ENCODE data around the gene ADIPOQ. TPM values are rescaled to one million over a fixed set of nuclear protein-coding genes. Genes with fewer than 3 reads are reported as not detected.
A peak's percentile ranks its signal among the peaks of the same experiment; 100 is the strongest.
"Not testable (repeated sequence)": the region's sequence is repeated elsewhere in the genome, so short reads cannot be mapped to it uniquely, and the experiment has no call there.

ADIPOQ gene
- total and polyA plus RNA-seq, 2 of the 13 experiments (the other 11 are each of a cell fraction or from before 2014, with no cell fraction given), result not detected

DNA sequence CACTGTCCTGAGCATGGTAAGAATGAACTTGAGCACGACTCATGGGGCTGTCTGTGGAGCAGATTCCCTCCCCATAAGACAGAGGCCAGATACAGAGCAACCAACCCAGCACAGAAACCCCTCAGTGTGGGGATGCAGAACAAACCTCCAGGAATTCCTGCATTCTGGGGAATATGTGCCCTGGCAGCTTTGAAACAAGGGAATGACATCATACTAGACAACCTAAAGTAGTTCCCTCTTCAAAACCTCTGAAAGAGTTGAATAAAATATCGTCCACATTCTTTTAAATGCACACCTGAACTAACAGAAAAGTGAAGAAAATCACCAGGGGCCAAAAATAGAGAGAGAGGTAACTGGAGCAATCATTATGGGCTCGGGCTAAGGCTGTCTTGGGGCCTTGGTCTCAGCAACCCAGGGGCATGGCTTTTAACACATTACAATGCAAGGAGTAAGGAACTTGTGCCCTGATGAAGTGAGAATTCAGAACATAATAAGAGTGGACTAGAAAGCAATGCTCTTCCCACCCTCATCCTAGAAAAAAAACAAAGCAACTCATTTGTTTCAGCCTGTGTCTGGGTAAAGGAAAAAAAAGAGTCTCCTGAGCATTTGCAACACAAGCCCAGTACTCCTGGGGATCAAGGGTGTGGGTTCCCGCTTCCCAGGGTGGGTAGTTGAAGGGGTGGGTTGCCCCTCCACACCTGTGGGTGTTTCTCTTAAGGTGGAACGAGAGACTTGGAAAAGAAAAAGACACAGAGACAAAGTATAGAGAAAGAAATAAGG lies 43.9 kb downstream of the ADIPOQ start:
- no peak for FAIRE-seq
- TF ChIP-seq ATF7 (IDR thresholded peaks at IDR 0.05) (peak; percentile 63; the same call in 1 of the 2 replicates), ATF7 (CRISPR knock-in tag; IDR thresholded peaks at IDR 0.05) (no peak)
- TF ChIP-seq, protein P1, sequence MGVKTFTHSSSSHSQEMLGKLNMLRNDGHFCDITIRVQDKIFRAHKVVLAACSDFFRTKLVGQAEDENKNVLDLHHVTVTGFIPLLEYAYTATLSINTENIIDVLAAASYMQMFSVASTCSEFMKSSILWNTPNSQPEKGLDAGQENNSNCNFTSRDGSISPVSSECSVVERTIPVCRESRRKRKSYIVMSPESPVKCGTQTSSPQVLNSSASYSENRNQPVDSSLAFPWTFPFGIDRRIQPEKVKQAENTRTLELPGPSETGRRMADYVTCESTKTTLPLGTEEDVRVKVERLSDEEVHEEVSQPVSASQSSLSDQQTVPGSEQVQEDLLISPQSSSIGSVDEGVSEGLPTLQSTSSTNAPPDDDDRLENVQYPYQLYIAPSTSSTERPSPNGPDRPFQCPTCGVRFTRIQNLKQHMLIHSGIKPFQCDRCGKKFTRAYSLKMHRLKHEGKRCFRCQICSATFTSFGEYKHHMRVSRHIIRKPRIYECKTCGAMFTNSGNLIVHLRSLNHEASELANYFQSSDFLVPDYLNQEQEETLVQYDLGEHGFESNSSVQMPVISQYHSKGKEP (CRISPR knock-in tag; IDR thresholded peaks at IDR 0.05), result no peak
- no peak overlapping the region for H3K4me2 ChIP-seq (ENCODE audit: low read depth, low read length)
- no peak overlapping the region for H3K4me3 ChIP-seq (replicated peaks in 1 of 3; ENCODE audit: insufficient read depth in 1 of 3, low read depth in 2 of 3, low read length in 3 of 3)
- intact Hi-C loops (cut with micrococcal nuclease; ENCODE audit: unreplicated experiment) (no loop called here), in situ Hi-C loops (cut with HindIII; ENCODE audit: extremely low pct_ligation_motif_present, low pct_unique_long_range_greater_than_20kb) (no loop called here)
- no peak overlapping the region for H2AFZ ChIP-seq (ENCODE audit: low read length)
- no peaks in the 10 kb centered on the region for H3K79me2 ChIP-seq (ENCODE audit: insufficient read depth, low read length)
- CTCF ChIA-PET (ENCODE audit: low intra/inter-chr PET ratio, low total read pairs), result no interaction called here
- no peaks in the 10 kb centered on the region for H3K9me3 ChIP-seq (ENCODE audit: low read length)
- no peak for DNase-seq (ENCODE audit: low spot score)
- no peak for ATAC-seq
- no peaks in the 10 kb centered on the region for H3K36me3 ChIP-seq (replicated peaks in 1 of 2; ENCODE audit: control insufficient read depth in 1 of 2, insufficient read depth in 2 of 2, low read length in 2 of 2)
- WGBS (ENCODE audit: low lambda C conversion rate), result 22% methylated on average over 5 of the region's 5 CpGs
- no peak overlapping the region for H3K27ac ChIP-seq (ENCODE audit: extremely low read length, insufficient read depth, low read length)
- peaks cover 2 to 8% of the 10 kb centered on the region in 2 experiments; a peak in 1 of 5 replicates for H3K27me3 ChIP-seq (ENCODE audit: control insufficient read depth in 1 of 2, insufficient read depth in 2 of 2, low read length in 2 of 2)
- POLR2A ChIA-PET, result no interaction called here
- H3K9ac ChIP-seq (ENCODE audit: insufficient read depth, low read depth, low read length), result no peak overlapping the region
- no TSS peak for BruUV-seq (replicated peaks)
- H4K20me1 ChIP-seq (ENCODE audit: insufficient read depth, low read length), result no peaks in the 10 kb centered on the region
- H3K4me1 ChIP-seq (ENCODE audit: insufficient read depth, low read length), result peaks cover 16% of the 10 kb centered on the region; the same call in 1 of the 2 replicates

- DNase-seq (ENCODE audit: low spot score); intact Hi-C loops (cut with micrococcal nuclease; ENCODE audit: unreplicated experiment); H3K4me2 ChIP-seq (ENCODE audit: low read depth, low read length); POLR2A ChIA-PET; H3K9ac ChIP-seq (ENCODE audit: insufficient read depth, low read depth, low read length); BruUV-seq (replicated peaks); H3K27me3 ChIP-seq (ENCODE audit: control insufficient read depth in 1 of 2, insufficient read depth in 2 of 2, low read length in 2 of 2); ATAC-seq; CTCF ChIA-PET (ENCODE audit: low intra/inter-chr PET ratio, low total read pairs); H3K4me3 ChIP-seq (replicated peaks in 1 of 3; ENCODE audit: insufficient read depth in 1 of 3, low read depth in 2 of 3, low read length in 3 of 3); H3K9me3 ChIP-seq (ENCODE audit: low read length); H3K27ac ChIP-seq (ENCODE audit: extremely low read length, insufficient read depth, low read length); in situ Hi-C loops (cut with HindIII; ENCODE audit: extremely low pct_ligation_motif_present, low pct_unique_long_range_greater_than_20kb); H4K20me1 ChIP-seq (ENCODE audit: insufficient read depth, low read length); FAIRE-seq; H3K36me3 ChIP-seq (replicated peaks in 1 of 2; ENCODE audit: control insufficient read depth in 1 of 2, insufficient read depth in 2 of 2, low read length in 2 of 2); H2AFZ ChIP-seq (ENCODE audit: low read length); H3K79me2 ChIP-seq (ENCODE audit: insufficient read depth, low read length): not testable (repeated sequence)
- WGBS (ENCODE audit: low lambda C conversion rate), result 73% methylated on average over 5 of the region's 5 CpGs
- peaks cover 23% of the 10 kb centered on the region; the same call in 1 of the 2 replicates for H3K4me1 ChIP-seq (ENCODE audit: insufficient read depth, low read length)
Measured at GRCh38 chr3:186887507-186887938, 45.0 kb downstream of the ADIPOQ start.
